HepG2 (cell line): Measurements from ENCODE around the gene ZBTB9. TPM values are rescaled to one million over a fixed set of nuclear protein-coding genes. Genes with fewer than 3 reads are reported as not detected.
A peak's percentile ranks its signal among the peaks of the same experiment; 100 is the strongest.

Experiments
- BRD4 ChIP-seq: sonication (generic); formaldehyde crosslinking; IDR thresholded peaks from 2 replicates; pipeline ENCODE4 v1.4.0; 2020; ENCODE audit warnings: missing genetic modification reagents
- CEBPB ChIP-seq: IDR thresholded peaks from 2 replicates; pipeline ENCODE4 v1.6.1; 2011; ENCODE audit warnings: low read depth, low read length, improper control_type of control experiment, borderline replicate concordance
- EP300 ChIP-seq, 3 experiments: sonication (generic) in 1 of 3; formaldehyde crosslinking in 1 of 3; IDR thresholded peaks; 2 replicates each; pipeline versions ENCODE4 v1.5.1 to v1.6.1; 2011 to 2020; ENCODE audit warnings: low read depth in 2 of 3, low read length in 2 of 3, borderline replicate concordance in 1 of 3, improper control_type of control experiment in 1 of 3, mild to moderate bottlenecking in 1 of 3, missing genetic modification reagents in 1 of 3, moderate library complexity in 1 of 3
- FOXO1 ChIP-seq: sonication (generic); formaldehyde crosslinking; IDR thresholded peaks from 2 replicates; pipeline ENCODE4 v1.4.0; 2020; ENCODE audit warnings: missing genetic modification reagents
- ISL2 ChIP-seq: sonication (generic); formaldehyde crosslinking; IDR thresholded peaks from 2 replicates; pipeline ENCODE4 v1.5.0; 2020; ENCODE audit warnings: missing genetic modification reagents
- MED13 ChIP-seq: sonication (generic); formaldehyde crosslinking; IDR thresholded peaks from 2 replicates; pipeline ENCODE4 v1.5.0; 2020; ENCODE audit warnings: missing genetic modification reagents
- NFYB ChIP-seq: sonication (generic); formaldehyde crosslinking; IDR thresholded peaks from 2 replicates; pipeline ENCODE4 v1.4.0; 2020; ENCODE audit warnings: missing genetic modification reagents
- NPAS2 ChIP-seq: sonication (generic); formaldehyde crosslinking; IDR thresholded peaks from 2 replicates; pipeline ENCODE4 v1.8.0; 2022; ENCODE audit warnings: mild to moderate bottlenecking, missing genetic modification reagents, borderline replicate concordance
- NR2F2 ChIP-seq: IDR thresholded peaks from 2 replicates; pipeline ENCODE4 v1.6.1; 2012; ENCODE audit warnings: low read depth, inconsistent platforms, borderline replicate concordance
- SMAD9 ChIP-seq: sonication (generic); formaldehyde crosslinking; IDR thresholded peaks from 2 replicates; pipeline ENCODE4 v1.5.1; 2020; ENCODE audit warnings: mild to moderate bottlenecking, missing genetic modification reagents
- SNAI1 ChIP-seq: sonication (generic); formaldehyde crosslinking; IDR thresholded peaks from 2 replicates; pipeline ENCODE4 v1.5.0; 2020; ENCODE audit warnings: mild to moderate bottlenecking, missing genetic modification reagents, borderline replicate concordance
- TCF7L2 ChIP-seq: IDR thresholded peaks from 2 replicates; pipeline ENCODE4 v1.6.1; 2011; ENCODE audit warnings: mild to moderate bottlenecking, low read depth, low read length, moderate library complexity
- ZBTB44 ChIP-seq: sonication (generic); formaldehyde crosslinking; IDR thresholded peaks from 2 replicates; pipeline ENCODE4 v1.4.0; 2020; ENCODE audit warnings: missing genetic modification reagents
- ZFP36L2 ChIP-seq: sonication (generic); formaldehyde crosslinking; IDR thresholded peaks from 2 replicates; pipeline ENCODE4 v1.4.0; 2020; ENCODE audit warnings: missing genetic modification reagents
- ZMYM2 ChIP-seq: sonication (generic); formaldehyde crosslinking; IDR thresholded peaks from 2 replicates; pipeline ENCODE4 v1.8.0; 2022; ENCODE audit warnings: mild to moderate bottlenecking, missing genetic modification reagents
- ZNF224 ChIP-seq: sonication (generic); formaldehyde crosslinking; IDR thresholded peaks from 2 replicates; pipeline ENCODE4 v1.5.0; 2020; ENCODE audit warnings: mild to moderate bottlenecking, missing genetic modification reagents
- ZNF280D ChIP-seq: sonication (generic); formaldehyde crosslinking; IDR thresholded peaks from 2 replicates; pipeline ENCODE4 v1.5.1; 2020; ENCODE audit warnings: mild to moderate bottlenecking, missing genetic modification reagents
- ZNF557 ChIP-seq: sonication (generic); formaldehyde crosslinking; IDR thresholded peaks from 2 replicates; pipeline ENCODE4 v1.4.0; 2020; ENCODE audit warnings: missing genetic modification reagents
- ZNF562 ChIP-seq: sonication (generic); formaldehyde crosslinking; IDR thresholded peaks from 2 replicates; pipeline ENCODE4 v1.8.0; 2022; ENCODE audit warnings: missing genetic modification reagents, borderline replicate concordance
- ZNF570 ChIP-seq: sonication (generic); formaldehyde crosslinking; IDR thresholded peaks from 2 replicates; pipeline ENCODE4 v1.4.0; 2020; ENCODE audit warnings: mild to moderate bottlenecking, missing genetic modification reagents, borderline replicate concordance
- ZNF580 ChIP-seq: IDR thresholded peaks from 2 replicates; pipeline ENCODE4 v1.6.1; 2016; ENCODE audit warnings: low read depth, borderline replicate concordance
- ZNF598 ChIP-seq: sonication (generic); formaldehyde crosslinking; IDR thresholded peaks from 2 replicates; pipeline ENCODE4 v1.5.1; 2020; ENCODE audit warnings: mild to moderate bottlenecking, missing genetic modification reagents, borderline replicate concordance
- ZNF652 ChIP-seq: IDR thresholded peaks from 2 replicates; pipeline ENCODE4 v1.6.1; 2016; ENCODE audit warnings: low read depth, borderline replicate concordance
- ZNF672 ChIP-seq: sonication (generic); formaldehyde crosslinking; IDR thresholded peaks from 2 replicates; pipeline ENCODE4 v1.8.1; 2022; ENCODE audit warnings: missing genetic modification reagents
- polyA plus RNA-seq, 8 experiments: library from polyadenylated mRNA; depleted of rRNA in 3 of 8; stranded (reverse) in 7 of 8; unstranded in 1 of 8; fragments of >200 nt; fragmentation: Illumina TruSeq in 4 of 8; extraction: Trizol in 4 of 8; gene quantifications; 2 replicates each; pipeline versions ENCODE4 v1.2.1 to v1.2.3, GENCODE V29; 2011 to 2016; ENCODE audit warnings: low read depth in 4 of 8, missing spikeins in 1 of 8, mixed read lengths in 1 of 8; ENCODE audit not compliant: insufficient read depth in 1 of 8
- total RNA-seq, 5 experiments: library from RNA; depleted of rRNA; stranded (reverse); fragments of >200 nt; fragmentation: Illumina TruSeq; extraction: Trizol; gene quantifications; 2 replicates each; pipeline ENCODE4 v1.2.3, GENCODE V29; 2016; ENCODE audit warnings: low read depth in 1 of 5

The ZBTB9 gene
- total and polyA plus RNA-seq, 2 of the 13 experiments (the other 11 are each of a cell fraction or from before 2014, with no cell fraction given) = 5.3 to 9.2 TPM

- peak; percentile 93 for TF ChIP-seq ZNF580 (CRISPR knock-in tag)
- TF ChIP-seq ZMYM2 = no peak
- no peak; the same call in 1 of the 2 replicates for TF ChIP-seq ZFP36L2
- peak; percentile 71; the same call in 1 of the 2 replicates for TF ChIP-seq ISL2 (CRISPR knock-in tag)
- TF ChIP-seq NPAS2 (CRISPR knock-in tag) = no peak
- no peak for TF ChIP-seq CEBPB
- peak; percentile 17; the same call in 1 of the 2 replicates for TF ChIP-seq FOXO1
- TF ChIP-seq ZNF570 (CRISPR knock-in tag) = no peak
- TF ChIP-seq SNAI1 = peak; percentile 88; the same call in 1 of the 2 replicates
- no peak for TF ChIP-seq ZNF672 (CRISPR knock-in tag)
- no peak; the same call in 1 of the 2 replicates for TF ChIP-seq NR2F2
- peak; percentile 84 for TF ChIP-seq MED13 (CRISPR knock-in tag)
- TF ChIP-seq ZNF557 (CRISPR knock-in tag) = peak; percentile 80; the same call in 1 of the 2 replicates
- TF ChIP-seq ZBTB44 = peak; percentile 11; the same call in 1 of the 2 replicates
- TF ChIP-seq BRD4 (CRISPR knock-in tag) = peak; percentile 60; the same call in 1 of the 2 replicates
- peak; percentile 91; the same call in 1 of the 2 replicates for TF ChIP-seq ZNF224 (CRISPR knock-in tag)
- TF ChIP-seq ZNF598 (CRISPR knock-in tag) = peak; percentile 87; the same call in 1 of the 2 replicates
- peak in 1 of 2 experiments; percentile 6; a peak in 1 of 4 replicates for TF ChIP-seq EP300 (IDR thresholded peaks at IDR 0.05; ENCODE audit: low read depth in 2 of 2, low read length in 2 of 2)
- no peak; the same call in 1 of the 2 replicates for TF ChIP-seq EP300 (CRISPR knock-in tag; IDR thresholded peaks at IDR 0.05; ENCODE audit: borderline replicate concordance)
- peak; percentile 91 for TF ChIP-seq NFYB (CRISPR knock-in tag)
- TF ChIP-seq TCF7L2 = no peak
- no peak for TF ChIP-seq ZNF280D
- no peak for TF ChIP-seq ZNF652
- TF ChIP-seq SMAD9 = 0 out of 2 replicates have a peak, but pooled peaks have one; percentile 84
- TF ChIP-seq ZNF562 (CRISPR knock-in tag) = no peak
These were observed 36.3 kb upstream of the ZBTB9 start, which contains the start of gene CUTA (continued) for GRCh38 chr6:33417903-33418689.
